Caki2 (cell line): ENCODE measurements around the gene RPS19BP1. TPM values are rescaled to one million over a fixed set of nuclear protein-coding genes. Genes with fewer than 3 reads are reported as not detected.

Experiments
- DNase-seq: peaks from one replicate; pipeline ENCODE4 v3.0.0-alpha.2; 2015; ENCODE audit warnings: low read depth
- in situ Hi-C: cut with HindIII; loops from 2 replicates; pipeline ENCODE4 v1.10.0; 2016; ENCODE audit warnings: low sequenced_read_pairs, low pct_unique_long_range_greater_than_20kb, mixed read lengths
- total RNA-seq: library from RNA; depleted of rRNA; stranded (reverse); fragments of >200 nt; shearing (Covaris generic); gene quantifications from 2 replicates; pipeline ENCODE4 v1.2.3, GENCODE V29; 2014; ENCODE audit warnings: low replicate concordance; rRNA removed

RPS19BP1 gene
- total RNA-seq, 1 experiment from 2014 or later = 209 TPM

GRCh38 chr22:39486951-39487825 is 45.4 kb downstream of the RPS19BP1 start:
- DNase-seq = no peak
- in situ Hi-C loops = loop anchor here (10.0 kb wide), 1 partner anchor 82 kb away; no protein-coding TSS in a partner anchor

GRCh38 chr22:39482768-39483167 is 49.8 kb downstream of the RPS19BP1 start:
- in situ Hi-C loops = loop anchor here (10.0 kb wide), 1 partner anchor 78 kb away; no protein-coding TSS in a partner anchor

GRCh38 chr22:39481595-39481994 is 51.0 kb downstream of the RPS19BP1 start:
- no peak for DNase-seq
- in situ Hi-C loops = loop anchor here (10.0 kb wide), 1 partner anchor 77 kb away; no protein-coding TSS in a partner anchor

More at GRCh38 chr22:39482768-39483167, 49.8 kb downstream of the RPS19BP1 start:
- no peak for DNase-seq

- in situ Hi-C loops = loop anchor here (10.0 kb wide), 1 partner anchor 76 kb away; no protein-coding TSS in a partner anchor
- DNase-seq = no peak
These were observed 51.5 kb downstream of the RPS19BP1 start for GRCh38 chr22:39481054-39481453.

GRCh38 chr22:39480557-39480956 is 52.0 kb downstream of the RPS19BP1 start:
- in situ Hi-C loops = loop anchor here (10.0 kb wide), 1 partner anchor 76 kb away; no protein-coding TSS in a partner anchor
- DNase-seq = no peak

- no peak for DNase-seq
- in situ Hi-C loops = no loop called here
These were observed 53.3 kb downstream of the RPS19BP1 start for GRCh38 chr22:39479254-39479653.

Other genes with a start within 250 kb of the RPS19BP1 start
- gene RPL3, start 213.1 kb downstream of the RPS19BP1 start, total RNA-seq = 5,144 and 5,940 TPM in 2 replicates
- 33.7 and 47.8 TPM in 2 replicates for gene SYNGR1, start 182.8 kb downstream of the RPS19BP1 start, total RNA-seq
- gene TAB1, start 133.0 kb downstream of the RPS19BP1 start, total RNA-seq = 34.8 and 42.6 TPM in 2 replicates
- gene MGAT3, start 75.7 kb downstream of the RPS19BP1 start, total RNA-seq = not detected in 2 replicates
- 31.9 and 43.9 TPM in 2 replicates for gene MIEF1, start 30.5 kb downstream of the RPS19BP1 start, total RNA-seq
- 480 and 505 TPM in 2 replicates for gene ATF4, start 12.2 kb downstream of the RPS19BP1 start, total RNA-seq
- not detected in 2 replicates for gene CACNA1I, start 38.0 kb upstream of the RPS19BP1 start, total RNA-seq